Ovary (tissue), 9 donors: ENCODE data around the gene KLK1. TPM values are rescaled to one million over a fixed set of nuclear protein-coding genes. Genes with fewer than 3 reads are reported as not detected.

Experiments used
- DNase-seq, 5 donors: peaks; one replicate each; pipeline ENCODE4 v3.0.0-alpha.2; 2019 to 2020
- H3K27ac ChIP-seq, 2 donors: fragments of 200-600 bp; one replicate each; pipeline versions ENCODE4 v1.5.1 to v1.8.0; 2019 to 2022
- H3K27me3 ChIP-seq: fragments of 200-600 bp; one replicate; pipeline ENCODE4 v1.8.0; 2022
- H3K36me3 ChIP-seq: fragments of 200-600 bp; sonication (generic); one replicate; pipeline ENCODE4 v1.5.1; 2019
- H3K4me1 ChIP-seq: one replicate; pipeline ENCODE4 v1.8.1; 2013; ENCODE audit warnings: mild to moderate bottlenecking, moderate library complexity; ENCODE audit not compliant: insufficient read depth
- H3K4me3 ChIP-seq: fragments of 200-600 bp; sonication (generic); one replicate; pipeline ENCODE4 v1.5.1; 2017
- H3K9me3 ChIP-seq, 2 donors: fragments of 200-600 bp in 1 of 2; sonication (generic) in 1 of 2; one replicate each; pipeline versions ENCODE4 v1.5.1 to v1.8.1; 2013 to 2019; ENCODE audit warnings: mild to moderate bottlenecking in 1 of 2, moderate library complexity in 1 of 2
- CTCF ChIP-seq, 3 donors: fragments of 450-650 bp in 2 of 3; fragments of 200-600 bp in 1 of 3; IDR thresholded peaks; one replicate each; pipeline versions ENCODE4 v1.5.1 to v1.8.0; 2016 to 2022; ENCODE audit warnings: antibody characterized with exemption in 3 of 3, mild to moderate bottlenecking in 1 of 3
- EP300 ChIP-seq: sonication (generic); formaldehyde crosslinking; IDR thresholded peaks from one replicate; pipeline ENCODE4 v1.6.1; 2017; ENCODE audit warnings: antibody characterized with exemption
- POLR2A ChIP-seq: fragments of 450-650 bp; IDR thresholded peaks from one replicate; pipeline ENCODE4 v1.6.1; 2017; ENCODE audit warnings: antibody characterized with exemption, mild to moderate bottlenecking, moderate library complexity
- WGBS, 3 donors: extraction: QIAGEN DNeasy Blood & Tissue Kit in 1 of 3; methylation state at CpG; one replicate each; pipeline versions ENCODE4 v1.1.5 to v1.1.7; 2013 to 2017; 5-methylcytosine and 5-hydroxymethylcytosine counted together
- intact Hi-C, 4 donors: fragments of 100-400 bp; cut with DNase I; formaldehyde crosslinking; loops; one replicate each; pipeline versions ENCODE4 v1.11.0 to v1.15.1; 2022 to 2023
- polyA plus RNA-seq, 2 donors: library from polyadenylated mRNA; stranded (reverse); fragments of 200-250 nt in 1 of 2; fragments of 350-450 nt in 1 of 2; fragmentation: Illumina TruSeq in 1 of 2; extraction: RNeasy Lipid Tissue Mini Kit (QIAGEN cat#74804) in 1 of 2; gene quantifications; one replicate each; pipeline ENCODE4 v1.2.3, GENCODE V29; 2013 to 2014
- total RNA-seq, 7 donors: library from RNA; depleted of rRNA in 2 of 7; stranded (reverse); fragments of >200 nt in 2 of 7; fragmentation: NEBNext Ultra II Directional in 3 of 7; extraction: Animal tissue kit (Norgen Biotek cat#: 25700) in 3 of 7; gene quantifications; one replicate each; pipeline versions ENCODE4 v1.1.0 to v1.2.4, GENCODE V29; 2016 to 2023
- donor health status: DM: no; HTN: no; CAD: no; lungs with moderate emphysema.
- donor health status: DM: no; HTN: no; CAD: no.
- donor health status: Bipolar disorder and iron deficiency.
- donor health status: DM: yes; HTN: yes; CAD: no.
- donor health status: DM: no; HTN: no; CAD: no.
- donor health status: DM: yes; HTN: yes; CAD: no.

Gene KLK1
- total and polyA plus RNA-seq, 9 donors = 0.23 to 1.2 (median 0.57) TPM; not detected in 1

DNA sequence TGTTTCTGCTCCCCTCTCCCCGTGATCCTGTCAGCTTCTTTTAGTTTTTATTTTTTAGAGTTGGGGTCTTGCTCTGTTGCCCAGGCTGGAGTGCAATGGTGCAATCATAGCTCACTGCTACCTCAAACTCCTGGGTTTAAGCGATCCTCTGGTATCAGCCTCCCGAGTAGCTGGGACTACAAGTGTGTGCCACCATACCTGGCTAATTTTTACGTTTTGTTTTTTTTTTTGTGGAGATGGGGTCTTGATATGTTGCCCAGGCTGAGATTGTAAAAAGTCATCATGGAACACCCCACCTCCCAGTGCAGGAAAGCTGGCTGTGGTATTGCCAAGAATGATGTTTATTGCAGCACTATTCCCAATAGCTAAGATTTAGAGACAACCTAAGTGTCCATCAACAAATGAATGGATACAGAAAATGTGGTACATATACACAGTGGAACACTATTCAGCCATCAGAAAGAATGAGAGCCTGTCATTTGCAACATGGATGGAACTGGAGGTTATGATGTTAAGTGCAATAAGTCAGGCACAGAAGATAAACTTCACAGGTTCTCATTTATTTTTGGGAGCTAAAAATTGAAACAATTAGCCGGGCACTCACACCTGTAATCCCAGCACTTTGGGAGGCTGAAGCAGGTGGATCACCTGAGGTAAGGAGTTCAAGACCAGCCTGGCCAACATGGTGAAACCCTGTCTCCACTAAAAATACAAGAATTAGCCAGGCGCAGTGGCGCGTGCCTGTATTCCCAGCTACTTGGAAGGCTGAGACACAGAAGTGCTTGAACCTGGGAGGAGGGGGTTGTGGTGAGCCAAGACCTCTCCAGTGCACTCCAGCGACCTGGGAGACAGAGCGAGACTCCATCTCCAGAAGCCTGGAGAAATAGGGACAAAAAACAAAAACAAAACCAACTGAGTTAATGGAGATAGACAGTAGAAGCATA, 16.4 kb upstream of the KLK1 start:
- H3K27ac ChIP-seq = no peak overlapping the region
- H3K36me3 ChIP-seq = no peaks in the 10 kb centered on the region
- intact Hi-C loops = no loop called here
- H3K9me3 ChIP-seq = peaks cover 0 to 5% of the 10 kb centered on the region in 2 donors
- DNase-seq = no peak
- no peak overlapping the region for H3K4me3 ChIP-seq
- WGBS, 3 donors = 67 to 74% (median 71%) methylated on average over 10 of the region's 10 CpGs
- H3K4me1 ChIP-seq = no peaks in the 10 kb centered on the region
- no peaks in the 10 kb centered on the region for H3K27me3 ChIP-seq
- TF ChIP-seq CTCF (IDR thresholded peaks at IDR 0.05) (no peak), POLR2A (no peak), EP300 (no peak)

DNA sequence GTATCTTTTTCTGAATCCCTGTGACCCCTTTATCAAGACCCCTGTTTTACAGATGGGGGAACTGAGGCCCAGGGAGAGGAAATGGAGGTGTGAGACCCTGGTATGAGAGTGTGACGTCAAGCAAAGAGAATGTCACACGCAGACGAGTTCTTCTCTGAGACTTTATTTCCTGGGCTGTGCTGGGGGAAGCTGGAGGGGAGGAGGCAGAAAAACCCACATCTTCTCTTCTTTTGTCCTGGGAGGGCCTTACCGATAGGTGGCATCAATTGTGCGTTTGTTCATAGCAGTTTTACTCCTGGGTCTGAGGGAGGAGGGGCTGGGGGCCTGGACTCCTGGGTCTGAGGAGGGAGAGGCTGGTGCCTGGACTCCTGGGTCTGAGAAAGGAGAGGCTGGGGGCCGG, 14.7 kb upstream of the KLK1 start:
- H3K4me3 ChIP-seq = no peak overlapping the region
- intact Hi-C loops = no loop called here
- no peak for DNase-seq
- no peaks in the 10 kb centered on the region for H3K36me3 ChIP-seq
- H3K27me3 ChIP-seq = no peaks in the 10 kb centered on the region
- TF ChIP-seq EP300 = no peak
- TF ChIP-seq CTCF (IDR thresholded peaks at IDR 0.05) = no peak
- TF ChIP-seq POLR2A = no peak
- WGBS, 3 donors = 9 to 14% (median 12%) methylated on average over 6 of the region's 6 CpGs
- H3K27ac ChIP-seq = no peak overlapping the region
- H3K9me3 ChIP-seq = peaks cover 0 to 5% of the 10 kb centered on the region in 2 donors
- no peaks in the 10 kb centered on the region for H3K4me1 ChIP-seq

DNA sequence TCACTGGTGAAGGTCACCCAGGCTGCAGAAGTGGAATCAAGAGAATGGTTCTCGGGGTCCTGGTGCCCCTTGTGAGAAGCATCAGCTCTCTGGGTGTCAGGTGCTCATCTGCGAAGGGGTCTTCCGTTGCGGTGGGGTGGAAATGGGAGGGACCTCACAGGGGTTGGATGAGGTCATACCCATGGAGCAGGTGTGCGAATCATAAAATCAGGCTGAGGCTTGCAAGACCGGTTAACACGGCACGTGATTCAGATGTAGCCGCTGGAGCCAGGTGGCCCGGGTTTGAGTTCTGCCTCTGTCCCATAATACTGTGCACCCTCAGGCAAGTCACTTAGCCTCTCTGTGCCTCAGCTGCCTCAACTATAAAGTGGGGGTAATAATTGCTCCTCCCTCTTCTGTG, 13.7 kb upstream of the KLK1 start:
- WGBS, 3 donors = 54 to 62% (median 59%) methylated on average over 10 of the region's 10 CpGs
- no peaks in the 10 kb centered on the region for H3K4me1 ChIP-seq
- H3K4me3 ChIP-seq = no peak overlapping the region
- TF ChIP-seq CTCF (IDR thresholded peaks at IDR 0.05) = no peak
- no peak for TF ChIP-seq POLR2A
- TF ChIP-seq EP300 = no peak
- H3K27ac ChIP-seq = no peak overlapping the region
- intact Hi-C loops = no loop called here
- H3K36me3 ChIP-seq = no peaks in the 10 kb centered on the region
- peaks cover 0 to 5% of the 10 kb centered on the region in 2 donors for H3K9me3 ChIP-seq
- no peak for DNase-seq
- no peaks in the 10 kb centered on the region for H3K27me3 ChIP-seq

GRCh38 chr19:50836543-50837195, 13.1 kb upstream of the KLK1 start:
- Histone ChIP-seq H3K36me3 (no peaks in the 10 kb centered on the region), H3K4me1 (no peaks in the 10 kb centered on the region), H3K4me3 (no peak overlapping the region), H3K27me3 (no peaks in the 10 kb centered on the region), H3K9me3 (peaks cover 0 to 5% of the 10 kb centered on the region in 2 donors), H3K27ac (no peak overlapping the region)
- DNase-seq = peak in 1 of 5 donors; percentile 37
- intact Hi-C loops = no loop called here
- 14 to 29% (median 27%) methylated on average over 19 of the region's 19 CpGs for WGBS, 3 donors
- no peak for TF ChIP-seq EP300
- no peak for TF ChIP-seq CTCF (IDR thresholded peaks at IDR 0.05)
- no peak for TF ChIP-seq POLR2A
